Panc1 (cell line): ENCODE measurements around the gene CDK5R1. TPM values are rescaled to one million over a fixed set of nuclear protein-coding genes. Genes with fewer than 3 reads are reported as not detected.
"Not testable (repeated sequence)": the region's sequence is repeated elsewhere in the genome, so short reads cannot be mapped to it uniquely, and the experiment has no call there.

Experiments used
- ATAC-seq: fragments of 200-7000 bp; cut with Tn5 transposase; 2 replicates; pipeline ENCODE4 v1.9.1; 2020; ENCODE audit warnings: mild to moderate bottlenecking, moderate library complexity
- BruUV-seq: library from RNA; stranded (reverse); fragments of 400-500 nt; replicated peaks from 2 replicates; lab custom pipeline; 2021; lab: Mats Ljungman, UMichigan
- CTCF ChIA-PET: fragments of 300-600 bp; sonication (Branson Sonifier 250); formaldehyde crosslinking; loops from one replicate; lab custom pipeline; 2022; ENCODE audit warnings: antibody characterized with exemption; lab: Charles Lee
- POLR2A ChIA-PET: fragments of 300-600 bp; sonication (Branson Sonifier 250); formaldehyde crosslinking; loops from one replicate; lab custom pipeline; 2022; ENCODE audit warnings: antibody characterized with exemption; lab: Charles Lee
- DNase-seq: peaks from one replicate; pipeline ENCODE4 v3.0.0-alpha.2; 2010; ENCODE audit warnings: low read depth, low spot score
- H3K27ac ChIP-seq: 2 replicates; pipeline ENCODE4 v1.5.1; 2011; ENCODE audit warnings: mild to moderate bottlenecking, low read length, inconsistent platforms
- H3K27me3 ChIP-seq: fragments of 200-500 bp; sonication (Bioruptor generic); 2 replicates; pipeline ENCODE4 v1.6.0; 2014; ENCODE audit warnings: low read length, inconsistent platforms; ENCODE audit not compliant: control insufficient read depth, insufficient read depth
- H3K36me3 ChIP-seq: fragments of 200-500 bp; sonication (Bioruptor generic); 2 replicates; pipeline ENCODE4 v1.5.1; 2014; ENCODE audit warnings: inconsistent platforms, mild to moderate bottlenecking, low read length, moderate library complexity; ENCODE audit not compliant: control insufficient read depth, insufficient read depth
- H3K4me1 ChIP-seq: 2 replicates; pipeline ENCODE4 v1.5.1; 2011; ENCODE audit warnings: inconsistent platforms, mild to moderate bottlenecking, low read length, moderate library complexity; ENCODE audit not compliant: control insufficient read depth, insufficient read depth
- H3K4me3 ChIP-seq, 2 experiments: 2 replicates each; pipeline ENCODE4 v1.5.1; 2011 to 2012; ENCODE audit warnings: low read depth in 2 of 2, low read length in 2 of 2, mild to moderate bottlenecking in 2 of 2, inconsistent platforms in 1 of 2, moderate library complexity in 1 of 2
- H3K9me3 ChIP-seq: fragments of 200-500 bp; sonication (Bioruptor generic); 2 replicates; pipeline ENCODE4 v1.5.1; 2014; ENCODE audit warnings: low read depth, mild to moderate bottlenecking, inconsistent platforms, low read length, moderate library complexity; ENCODE audit not compliant: control insufficient read depth, insufficient read depth
- POLR2AphosphoS5 ChIP-seq: IDR thresholded peaks from 2 replicates; pipeline ENCODE4 v1.6.1; 2012; ENCODE audit warnings: mild to moderate bottlenecking, low read depth, low read length, moderate library complexity
- REST ChIP-seq, 2 experiments: IDR thresholded peaks; 2 replicates each; pipeline ENCODE4 v1.6.1; 2011 to 2012; ENCODE audit warnings: low read depth in 2 of 2, control low read depth in 1 of 2, low read length in 1 of 2, mild to moderate bottlenecking in 1 of 2, moderate library complexity in 1 of 2; ENCODE audit not compliant: insufficient read depth in 1 of 2
- SIN3A ChIP-seq: IDR thresholded peaks from 2 replicates; pipeline ENCODE4 v1.6.1; 2012; ENCODE audit warnings: low read depth, mild to moderate bottlenecking, low read length, moderate library complexity, borderline replicate concordance; ENCODE audit not compliant: insufficient read depth
- TCF7L2 ChIP-seq: IDR thresholded peaks from 2 replicates; pipeline ENCODE4 v1.6.1; 2011; ENCODE audit warnings: mild to moderate bottlenecking, low read depth, low read length, inconsistent platforms
- in situ Hi-C: cut with HindIII; loops from 2 replicates; pipeline ENCODE4 v1.10.0; 2016; ENCODE audit warnings: low sequenced_read_pairs, low pct_unique_long_range_greater_than_20kb
- intact Hi-C: fragments of 100-400 bp; cut with micrococcal nuclease; formaldehyde crosslinking; loops from one replicate; pipeline ENCODE4 v1.10.0; 2022; ENCODE audit not compliant: unreplicated experiment
- total RNA-seq: library from RNA; stranded (reverse); gene quantifications from one replicate; pipeline ENCODE4 v1.2.1, GENCODE V29; 2021; ENCODE audit not compliant: unreplicated experiment
- TF ChIP-seq, protein P1 (sequence below): fragments of 450-650 bp; IDR thresholded peaks from 2 replicates; pipeline ENCODE4 v1.5.1; 2017; ENCODE audit warnings: mild to moderate bottlenecking

The CDK5R1 gene
- total RNA-seq, 1 experiment from 2014 or later = 7.9 TPM

GRCh38 chr17:32523017-32523680 lies 36.4 kb downstream of the CDK5R1 start:
- ChIA-PET CTCF (no interaction called here), POLR2A (no interaction called here)
- no peak overlapping the region for H3K27ac ChIP-seq
- H3K9me3 ChIP-seq = no peaks in the 10 kb centered on the region
- intact Hi-C loops = no loop called here
- TF ChIP-seq, protein P1, sequence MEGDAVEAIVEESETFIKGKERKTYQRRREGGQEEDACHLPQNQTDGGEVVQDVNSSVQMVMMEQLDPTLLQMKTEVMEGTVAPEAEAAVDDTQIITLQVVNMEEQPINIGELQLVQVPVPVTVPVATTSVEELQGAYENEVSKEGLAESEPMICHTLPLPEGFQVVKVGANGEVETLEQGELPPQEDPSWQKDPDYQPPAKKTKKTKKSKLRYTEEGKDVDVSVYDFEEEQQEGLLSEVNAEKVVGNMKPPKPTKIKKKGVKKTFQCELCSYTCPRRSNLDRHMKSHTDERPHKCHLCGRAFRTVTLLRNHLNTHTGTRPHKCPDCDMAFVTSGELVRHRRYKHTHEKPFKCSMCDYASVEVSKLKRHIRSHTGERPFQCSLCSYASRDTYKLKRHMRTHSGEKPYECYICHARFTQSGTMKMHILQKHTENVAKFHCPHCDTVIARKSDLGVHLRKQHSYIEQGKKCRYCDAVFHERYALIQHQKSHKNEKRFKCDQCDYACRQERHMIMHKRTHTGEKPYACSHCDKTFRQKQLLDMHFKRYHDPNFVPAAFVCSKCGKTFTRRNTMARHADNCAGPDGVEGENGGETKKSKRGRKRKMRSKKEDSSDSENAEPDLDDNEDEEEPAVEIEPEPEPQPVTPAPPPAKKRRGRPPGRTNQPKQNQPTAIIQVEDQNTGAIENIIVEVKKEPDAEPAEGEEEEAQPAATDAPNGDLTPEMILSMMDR = no peak
- TF ChIP-seq REST (IDR thresholded peaks at IDR 0.05; ENCODE audit: insufficient read depth in 1 of 2, low read depth in 2 of 2, low read length in 1 of 2) (no peak), POLR2AphosphoS5 (no peak), TCF7L2 (no peak), SIN3A (no peak)
- H3K36me3 ChIP-seq = no peaks in the 10 kb centered on the region
- H3K27me3 ChIP-seq = peaks cover 16% of the 10 kb centered on the region
- no peak overlapping the region for H3K4me3 ChIP-seq
- BruUV-seq = no TSS peak
- ATAC-seq (no peak), DNase-seq (no peak)
- in situ Hi-C loops = no loop called here
- peaks cover 8% of the 10 kb centered on the region; the same call in 1 of the 2 replicates for H3K4me1 ChIP-seq

- no peak for ATAC-seq
- BruUV-seq = no TSS peak
- CTCF ChIA-PET = no interaction called here
- intact Hi-C loops (no loop called here), in situ Hi-C loops (no loop called here)
- no peak overlapping the region for H3K4me3 ChIP-seq
- TF ChIP-seq, protein P1 = no peak
- no peak for TF ChIP-seq SIN3A
- no peak for TF ChIP-seq REST (IDR thresholded peaks at IDR 0.05; ENCODE audit: insufficient read depth in 1 of 2, low read depth in 2 of 2, low read length in 1 of 2)
- TF ChIP-seq TCF7L2 = no peak
- H3K36me3 ChIP-seq = no peaks in the 10 kb centered on the region
- no peak for DNase-seq
- peaks cover 10% of the 10 kb centered on the region; the same call in 1 of the 2 replicates for H3K27me3 ChIP-seq
- H3K4me1 ChIP-seq = peaks cover 4% of the 10 kb centered on the region; the same call in 1 of the 2 replicates
- POLR2A ChIA-PET = interaction anchor here (0.6 kb wide), 1 partner anchor 246 kb away, joined by 3 read pairs; no protein-coding TSS in a partner anchor
- H3K27ac ChIP-seq = no peak overlapping the region
- no peaks in the 10 kb centered on the region for H3K9me3 ChIP-seq
Observed at GRCh38 chr17:32523827-32524552, 37.2 kb downstream of the CDK5R1 start.

DNA sequence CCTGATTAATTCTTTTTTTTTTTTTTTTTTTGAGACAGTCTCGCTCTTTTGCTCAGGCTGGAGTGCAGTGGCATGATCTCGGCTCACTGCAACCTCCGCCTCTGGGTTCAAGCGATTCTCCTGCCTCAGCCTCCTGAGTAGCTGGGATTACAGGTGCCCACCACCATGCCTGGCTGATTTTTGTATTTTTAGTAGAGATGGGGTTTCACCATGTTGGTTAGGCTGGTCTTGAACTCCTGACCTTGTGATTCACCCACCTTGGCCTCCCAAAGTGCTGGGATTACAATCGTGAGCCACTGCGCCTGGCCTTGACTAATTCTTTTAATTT lies 37.7 kb downstream of the CDK5R1 start:
- intact Hi-C loops, H3K27me3 ChIP-seq, ATAC-seq, H3K9me3 ChIP-seq, H3K36me3 ChIP-seq, POLR2A ChIA-PET, BruUV-seq, in situ Hi-C loops, H3K4me3 ChIP-seq, H3K4me1 ChIP-seq, CTCF ChIA-PET, H3K27ac ChIP-seq, DNase-seq: not testable (repeated sequence)
